Transverse colon (tissue), 4 donors: ENCODE measurements around the gene STXBP2.

Source experiments
- EP300 ChIP-seq: sonication (generic); formaldehyde crosslinking; IDR thresholded peaks from one replicate; pipeline ENCODE4 v1.6.1; 2017; ENCODE audit warnings: antibody characterized with exemption, low read depth
- POLR2A ChIP-seq: fragments of 450-650 bp; IDR thresholded peaks from one replicate; pipeline ENCODE4 v1.6.1; 2016; ENCODE audit warnings: antibody characterized with exemption, mild to moderate bottlenecking, moderate library complexity
- POLR2AphosphoS5 ChIP-seq, 3 donors: sonication (generic); formaldehyde crosslinking; IDR thresholded peaks; one replicate each; pipeline ENCODE4 v1.6.1; 2016; ENCODE audit warnings: antibody characterized with exemption in 3 of 3
- TF ChIP-seq, protein P1 (sequence below), 5 experiments: fragments of 200-600 bp in 3 of 5; fragments of 450-650 bp in 2 of 5; sonication (generic) in 3 of 5; IDR thresholded peaks; 1 replicate in 2 of 5; 2 replicates in 3 of 5; pipeline ENCODE4 v1.5.1; 2016 to 2017; ENCODE audit warnings: antibody characterized with exemption in 5 of 5, inconsistent platforms in 3 of 5, mild to moderate bottlenecking in 2 of 5, moderate library complexity in 1 of 5

DNA sequence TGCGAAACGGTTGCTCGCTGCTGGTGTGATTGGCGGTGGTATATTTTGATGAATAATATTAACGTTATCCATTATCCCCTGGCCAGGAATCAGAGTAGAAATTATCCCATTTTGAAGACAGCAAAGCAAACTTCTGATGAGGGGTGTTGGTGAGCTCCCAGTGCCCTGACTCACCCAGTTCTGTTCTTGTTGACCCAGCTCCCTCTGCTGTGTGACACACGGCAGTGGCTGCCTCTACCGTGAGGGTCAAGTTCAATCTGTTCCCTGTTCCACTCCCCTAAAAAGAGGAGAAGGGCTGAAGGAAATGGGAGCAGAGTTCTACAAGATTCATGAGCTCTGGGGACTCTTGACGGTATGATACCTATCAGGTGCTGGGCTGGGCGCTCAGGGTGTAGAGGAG, 39.2 kb upstream of the STXBP2 start:
- TF ChIP-seq, protein P1, sequence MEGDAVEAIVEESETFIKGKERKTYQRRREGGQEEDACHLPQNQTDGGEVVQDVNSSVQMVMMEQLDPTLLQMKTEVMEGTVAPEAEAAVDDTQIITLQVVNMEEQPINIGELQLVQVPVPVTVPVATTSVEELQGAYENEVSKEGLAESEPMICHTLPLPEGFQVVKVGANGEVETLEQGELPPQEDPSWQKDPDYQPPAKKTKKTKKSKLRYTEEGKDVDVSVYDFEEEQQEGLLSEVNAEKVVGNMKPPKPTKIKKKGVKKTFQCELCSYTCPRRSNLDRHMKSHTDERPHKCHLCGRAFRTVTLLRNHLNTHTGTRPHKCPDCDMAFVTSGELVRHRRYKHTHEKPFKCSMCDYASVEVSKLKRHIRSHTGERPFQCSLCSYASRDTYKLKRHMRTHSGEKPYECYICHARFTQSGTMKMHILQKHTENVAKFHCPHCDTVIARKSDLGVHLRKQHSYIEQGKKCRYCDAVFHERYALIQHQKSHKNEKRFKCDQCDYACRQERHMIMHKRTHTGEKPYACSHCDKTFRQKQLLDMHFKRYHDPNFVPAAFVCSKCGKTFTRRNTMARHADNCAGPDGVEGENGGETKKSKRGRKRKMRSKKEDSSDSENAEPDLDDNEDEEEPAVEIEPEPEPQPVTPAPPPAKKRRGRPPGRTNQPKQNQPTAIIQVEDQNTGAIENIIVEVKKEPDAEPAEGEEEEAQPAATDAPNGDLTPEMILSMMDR (IDR thresholded peaks at IDR 0.05), result no peak
- TF ChIP-seq POLR2AphosphoS5 (IDR thresholded peaks at IDR 0.05), result no peak
- no peak for TF ChIP-seq POLR2A
- TF ChIP-seq EP300, result no peak
